ENCODE results near the gene NPLOC4. TPM values are rescaled to one million over a fixed set of nuclear protein-coding genes. Genes with fewer than 3 reads are reported as not detected.
A peak's percentile ranks its signal among the peaks of the same experiment; 100 is the strongest.

The NPLOC4 gene
- total and polyA plus RNA-seq, 9 of the 15 experiments (the other 6 are each of a cell fraction or from before 2014, with no cell fraction given) = 1.5 to 116 (median 64.5) TPM

GRCh38 chr17:81511804-81512561 is 124.9 kb downstream of the NPLOC4 start (continued):
- no peak for TF ChIP-seq CEBPZ (IDR thresholded peaks at IDR 0.05; ENCODE audit: borderline replicate concordance, low read depth, low read length)
- TF ChIP-seq MTA2 (IDR thresholded peaks at IDR 0.05; ENCODE audit: low read depth) = no peak
- TF ChIP-seq DPF2 (IDR thresholded peaks at IDR 0.05) = no peak
- no peak for TF ChIP-seq BACH1 (tag; IDR thresholded peaks at IDR 0.05)
- TF ChIP-seq ZNF780A (CRISPR knock-in tag; IDR thresholded peaks at IDR 0.05) = no peak
- no peak for TF ChIP-seq ZNF280B (CRISPR knock-in tag; IDR thresholded peaks at IDR 0.05)
- no peak for TF ChIP-seq SREBF1 (IDR thresholded peaks at IDR 0.05; ENCODE audit: borderline replicate concordance, low read depth, low read length)
- TF ChIP-seq CHD1 (IDR thresholded peaks at IDR 0.05; ENCODE audit: low read length) = peak; percentile 99
- no peak for TF ChIP-seq ETV6 (IDR thresholded peaks at IDR 0.05; ENCODE audit: borderline replicate concordance in 1 of 2, low read depth in 2 of 2, low read length in 1 of 2)
- no peak for TF ChIP-seq ETV6 (CRISPR knock-in tag; IDR thresholded peaks at IDR 0.05; ENCODE audit: borderline replicate concordance)
- TF ChIP-seq HNRNPH1 (optimal IDR thresholded peaks at IDR 0.05; ENCODE audit: low read depth, low read length) = peak; percentile 63
- TF ChIP-seq TCF15 (CRISPR knock-in tag; IDR thresholded peaks at IDR 0.05) = no peak
- no peak for TF ChIP-seq ZNF586 (CRISPR knock-in tag; conservative IDR thresholded peaks at IDR 0.05)
- TF ChIP-seq STAG1 (CRISPR knock-in tag; IDR thresholded peaks at IDR 0.05; ENCODE audit: borderline replicate concordance) = 0 out of 2 replicates have a peak, but pooled peaks have one; percentile 6
- peak; percentile 88 for TF ChIP-seq LCOR (CRISPR knock-in tag; IDR thresholded peaks at IDR 0.05)
- TF ChIP-seq SIRT6 (IDR thresholded peaks at IDR 0.05; ENCODE audit: low read depth, low read length) = peak; percentile 96
- TF ChIP-seq ZBTB5 (IDR thresholded peaks at IDR 0.05) = no peak
- no peak for TF ChIP-seq LEF1 (IDR thresholded peaks at IDR 0.05)
- no peak for TF ChIP-seq ZNF764 (CRISPR knock-in tag; IDR thresholded peaks at IDR 0.05; ENCODE audit: low read depth)
- TF ChIP-seq PML (IDR thresholded peaks at IDR 0.05; ENCODE audit: low read length) = no peak
- no peak for TF ChIP-seq FOXJ2 (tag; IDR thresholded peaks at IDR 0.05)
- TF ChIP-seq FOXA3 (CRISPR knock-in tag; conservative IDR thresholded peaks at IDR 0.05 in 1 of 2, IDR thresholded peaks at IDR 0.05 in 1 of 2) = no peak

Measured in K562 (cell line).